Ectodermal cell (in vitro differentiated cells): ENCODE data around the gene FADS2.

Source experiments
- H3K27ac ChIP-seq: 2 replicates; pipeline ENCODE4 v1.7.0; 2013; ENCODE audit warnings: mild to moderate bottlenecking, low read depth, low read length; ENCODE audit not compliant: insufficient read depth, poor library complexity, severe bottlenecking
- H3K27me3 ChIP-seq: 2 replicates; pipeline ENCODE4 v1.7.0; 2013; ENCODE audit warnings: mild to moderate bottlenecking, low read length; ENCODE audit not compliant: insufficient read depth, control insufficient read depth, poor library complexity, severe bottlenecking
- H3K36me3 ChIP-seq: one replicate; pipeline ENCODE4 v1.7.0; 2013; ENCODE audit warnings: low read length; ENCODE audit not compliant: control insufficient read depth, insufficient read depth
- H3K4me1 ChIP-seq: one replicate; pipeline ENCODE4 v1.7.0; 2013; ENCODE audit warnings: low read length; ENCODE audit not compliant: control insufficient read depth, insufficient read depth
- H3K4me3 ChIP-seq: 2 replicates; pipeline ENCODE4 v1.7.0; 2013; ENCODE audit warnings: low read depth, low read length, control low read depth; ENCODE audit not compliant: insufficient read depth
- H3K9me3 ChIP-seq: 2 replicates; pipeline ENCODE4 v1.7.0; 2013; ENCODE audit warnings: mild to moderate bottlenecking, low read length, moderate library complexity; ENCODE audit not compliant: control insufficient read depth
- WGBS, 2 experiments: methylation state at CpG; one replicate each; pipeline ENCODE4 v1.1.7; 2013; ENCODE audit warnings: missing lambda C conversion rate in 2 of 2; 5-methylcytosine and 5-hydroxymethylcytosine counted together

Gene FADS2

GRCh38 chr11:61904539-61905048 is 76.5 kb downstream of the FADS2 start:
- 46 to 47% methylated on average over 19 of the region's 19 CpGs for WGBS, 2 experiments
- Histone ChIP-seq H3K27me3 (no peaks in the 10 kb centered on the region), H3K36me3 (no peaks in the 10 kb centered on the region), H3K27ac (no peak overlapping the region), H3K4me1 (peaks cover 7% of the 10 kb centered on the region), H3K9me3 (no peaks in the 10 kb centered on the region), H3K4me3 (no peak overlapping the region)

GRCh38 chr11:61905067-61905696 is 77.1 kb downstream of the FADS2 start:
- 92 to 96% methylated on average over 13 of the region's 13 CpGs for WGBS, 2 experiments
- Histone ChIP-seq H3K27me3 (no peaks in the 10 kb centered on the region), H3K4me3 (no peak overlapping the region), H3K36me3 (no peaks in the 10 kb centered on the region), H3K9me3 (no peaks in the 10 kb centered on the region), H3K4me1 (peaks cover 7% of the 10 kb centered on the region), H3K27ac (no peak overlapping the region)

GRCh38 chr11:61905801-61906521 is 77.9 kb downstream of the FADS2 start:
- no peaks in the 10 kb centered on the region for H3K36me3 ChIP-seq
- no peaks in the 10 kb centered on the region for H3K27me3 ChIP-seq
- no peaks in the 10 kb centered on the region for H3K9me3 ChIP-seq
- no peak overlapping the region for H3K4me3 ChIP-seq
- 92 to 97% methylated on average over 14 of the region's 14 CpGs for WGBS, 2 experiments
- peaks cover 7% of the 10 kb centered on the region for H3K4me1 ChIP-seq
- H3K27ac ChIP-seq: no peak overlapping the region

GRCh38 chr11:61906522-61906909 is 78.4 kb downstream of the FADS2 start:
- WGBS, 2 experiments: 85 to 86% methylated on average over 14 of the region's 14 CpGs
- Histone ChIP-seq H3K27me3 (no peaks in the 10 kb centered on the region), H3K4me1 (peaks cover 7% of the 10 kb centered on the region), H3K36me3 (no peaks in the 10 kb centered on the region), H3K27ac (no peak overlapping the region), H3K9me3 (no peaks in the 10 kb centered on the region), H3K4me3 (no peak overlapping the region)

GRCh38 chr11:61907282-61907681 is 79.2 kb downstream of the FADS2 start:
- Histone ChIP-seq H3K27me3 (no peaks in the 10 kb centered on the region), H3K36me3 (no peaks in the 10 kb centered on the region), H3K4me1 (peaks cover 7% of the 10 kb centered on the region), H3K27ac (no peak overlapping the region), H3K9me3 (no peaks in the 10 kb centered on the region), H3K4me3 (no peak overlapping the region)
- WGBS, 2 experiments: 90 to 92% methylated on average over 19 of the region's 19 CpGs

- H3K36me3 ChIP-seq: no peaks in the 10 kb centered on the region
- peaks cover 7% of the 10 kb centered on the region for H3K4me1 ChIP-seq
- H3K4me3 ChIP-seq: no peak overlapping the region
- WGBS, 2 experiments: 94% methylated on average over 21 of the region's 21 CpGs
- H3K27ac ChIP-seq: no peak overlapping the region
- H3K9me3 ChIP-seq: no peaks in the 10 kb centered on the region
- H3K27me3 ChIP-seq: no peaks in the 10 kb centered on the region
These were observed 80.0 kb downstream of the FADS2 start for GRCh38 chr11:61907871-61908729.

- no peak overlapping the region for H3K4me3 ChIP-seq
- 68 to 71% methylated on average over 10 of the region's 10 CpGs for WGBS, 2 experiments
These were observed 80.7 kb downstream of the FADS2 start for GRCh38 chr11:61908730-61909316.

GRCh38 chr11:61910187-61911127 is 82.4 kb downstream of the FADS2 start:
- 93 to 94% methylated on average over 13 of the region's 13 CpGs for WGBS, 2 experiments
- Histone ChIP-seq H3K36me3 (no peaks in the 10 kb centered on the region), H3K27me3 (no peaks in the 10 kb centered on the region), H3K4me3 (no peak overlapping the region), H3K27ac (no peak overlapping the region), H3K9me3 (no peaks in the 10 kb centered on the region), H3K4me1 (peaks cover 7% of the 10 kb centered on the region)

More at GRCh38 chr11:61908730-61909316, 80.7 kb downstream of the FADS2 start:
- no peak overlapping the region for H3K27ac ChIP-seq
- no peaks in the 10 kb centered on the region for H3K9me3 ChIP-seq
- peaks cover 7% of the 10 kb centered on the region for H3K4me1 ChIP-seq
- no peaks in the 10 kb centered on the region for H3K27me3 ChIP-seq
- H3K36me3 ChIP-seq: no peaks in the 10 kb centered on the region

- Histone ChIP-seq H3K36me3 (no peaks in the 10 kb centered on the region), H3K9me3 (no peaks in the 10 kb centered on the region), H3K27me3 (peaks cover 6% of the 10 kb centered on the region), H3K4me1 (peaks cover 7% of the 10 kb centered on the region), H3K4me3 (no peak overlapping the region), H3K27ac (no peak overlapping the region)
- 89 to 93% methylated on average over 7 of the region's 7 CpGs for WGBS, 2 experiments
These were observed 83.1 kb downstream of the FADS2 start for GRCh38 chr11:61911128-61911700.
